GM13976 (cell line): ENCODE results near the gene CNTNAP2.

Source experiments
- DNase-seq: peaks from one replicate; pipeline ENCODE4 v3.0.0; 2012; ENCODE audit warnings: low spot score
- in situ Hi-C: fragments of 300-500 bp; cut with MboI; formaldehyde crosslinking; loops from one replicate; pipeline ENCODE4 v1.12.0; 2022; ENCODE audit warnings: low sequenced_read_pairs, mixed read lengths, inconsistent platforms; ENCODE audit not compliant: unreplicated experiment
- TF ChIP-seq, protein P1 (sequence below): IDR thresholded peaks from 2 replicates; pipeline ENCODE4 v1.5.1; 2012; ENCODE audit warnings: borderline replicate concordance, mild to moderate bottlenecking; ENCODE audit not compliant: insufficient read depth; ENCODE audit errors: extremely low read depth, missing control alignments, control extremely low read depth

The CNTNAP2 gene

DNA sequence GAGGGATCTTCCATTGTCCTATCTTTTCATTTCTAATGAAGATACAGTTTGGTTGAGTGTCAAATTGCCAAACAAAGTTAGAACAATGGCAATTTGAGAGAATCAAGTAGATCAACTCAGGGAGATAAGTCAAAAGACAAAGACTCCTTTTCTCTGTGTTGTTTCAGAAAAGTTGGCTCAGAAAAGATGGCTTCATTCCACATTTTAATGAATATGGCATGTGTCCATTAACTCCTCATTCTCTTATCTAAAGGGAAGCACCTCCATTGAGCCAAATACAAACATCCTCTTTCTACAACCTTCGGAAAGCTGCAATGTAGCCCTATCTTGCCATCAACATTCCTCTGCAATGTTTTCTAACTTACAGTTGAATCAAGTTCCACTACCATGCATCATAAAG lies 1535.0 kb downstream of the CNTNAP2 start:
- in situ Hi-C loops: no loop called here
- DNase-seq: no peak
- TF ChIP-seq, protein P1, sequence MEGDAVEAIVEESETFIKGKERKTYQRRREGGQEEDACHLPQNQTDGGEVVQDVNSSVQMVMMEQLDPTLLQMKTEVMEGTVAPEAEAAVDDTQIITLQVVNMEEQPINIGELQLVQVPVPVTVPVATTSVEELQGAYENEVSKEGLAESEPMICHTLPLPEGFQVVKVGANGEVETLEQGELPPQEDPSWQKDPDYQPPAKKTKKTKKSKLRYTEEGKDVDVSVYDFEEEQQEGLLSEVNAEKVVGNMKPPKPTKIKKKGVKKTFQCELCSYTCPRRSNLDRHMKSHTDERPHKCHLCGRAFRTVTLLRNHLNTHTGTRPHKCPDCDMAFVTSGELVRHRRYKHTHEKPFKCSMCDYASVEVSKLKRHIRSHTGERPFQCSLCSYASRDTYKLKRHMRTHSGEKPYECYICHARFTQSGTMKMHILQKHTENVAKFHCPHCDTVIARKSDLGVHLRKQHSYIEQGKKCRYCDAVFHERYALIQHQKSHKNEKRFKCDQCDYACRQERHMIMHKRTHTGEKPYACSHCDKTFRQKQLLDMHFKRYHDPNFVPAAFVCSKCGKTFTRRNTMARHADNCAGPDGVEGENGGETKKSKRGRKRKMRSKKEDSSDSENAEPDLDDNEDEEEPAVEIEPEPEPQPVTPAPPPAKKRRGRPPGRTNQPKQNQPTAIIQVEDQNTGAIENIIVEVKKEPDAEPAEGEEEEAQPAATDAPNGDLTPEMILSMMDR: no peak

DNA sequence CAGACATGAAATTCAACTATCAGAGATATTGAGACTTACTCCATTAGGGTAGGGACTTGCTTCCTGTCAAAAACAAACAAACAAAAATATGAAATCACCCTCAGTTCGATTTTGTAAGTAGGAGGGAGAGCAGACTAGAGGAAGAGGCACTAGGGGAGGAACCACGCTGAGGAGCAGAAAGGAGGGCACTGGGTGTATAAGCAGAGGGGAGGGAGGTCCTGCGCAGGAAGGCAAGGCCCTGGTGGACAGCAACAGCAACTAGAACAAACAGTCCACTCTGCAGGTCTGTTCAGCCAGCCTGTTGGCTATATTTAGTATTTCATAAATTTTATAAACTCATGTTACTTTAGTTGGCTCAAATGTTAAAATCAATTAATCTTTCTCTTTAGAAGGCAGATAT lies 1536.9 kb downstream of the CNTNAP2 start:
- in situ Hi-C loops: no loop called here
- no peak for DNase-seq
- TF ChIP-seq, protein P1: no peak

DNA sequence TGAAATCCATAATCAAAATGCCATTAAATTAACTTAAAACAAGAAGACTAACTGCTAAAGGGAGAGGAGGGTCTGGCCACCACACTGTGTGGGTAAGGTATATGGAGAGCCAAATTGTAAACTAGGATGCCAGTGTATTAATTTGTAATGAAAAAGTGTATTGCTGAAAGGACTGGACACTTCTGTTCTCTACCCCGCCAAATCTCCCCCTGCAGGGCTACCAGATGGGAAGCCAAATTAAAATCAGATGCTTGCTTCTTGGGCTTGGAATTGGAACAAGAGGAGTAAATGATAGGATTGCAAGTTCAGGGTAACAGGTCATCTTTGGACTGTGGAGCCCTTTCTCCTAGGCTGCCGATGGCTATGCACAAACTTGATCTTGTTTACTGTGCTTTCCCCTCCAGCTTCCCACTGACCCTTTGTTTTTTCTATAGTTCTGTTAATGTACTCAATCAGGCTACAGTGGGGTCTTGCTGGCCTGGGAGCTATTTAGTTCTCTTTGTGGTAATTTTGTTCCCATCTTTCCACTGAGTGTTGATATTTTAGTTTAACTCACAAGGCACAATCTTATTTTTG lies 1541.9 kb downstream of the CNTNAP2 start:
- DNase-seq: no peak
- in situ Hi-C loops: no loop called here
- TF ChIP-seq, protein P1: no peak

DNA sequence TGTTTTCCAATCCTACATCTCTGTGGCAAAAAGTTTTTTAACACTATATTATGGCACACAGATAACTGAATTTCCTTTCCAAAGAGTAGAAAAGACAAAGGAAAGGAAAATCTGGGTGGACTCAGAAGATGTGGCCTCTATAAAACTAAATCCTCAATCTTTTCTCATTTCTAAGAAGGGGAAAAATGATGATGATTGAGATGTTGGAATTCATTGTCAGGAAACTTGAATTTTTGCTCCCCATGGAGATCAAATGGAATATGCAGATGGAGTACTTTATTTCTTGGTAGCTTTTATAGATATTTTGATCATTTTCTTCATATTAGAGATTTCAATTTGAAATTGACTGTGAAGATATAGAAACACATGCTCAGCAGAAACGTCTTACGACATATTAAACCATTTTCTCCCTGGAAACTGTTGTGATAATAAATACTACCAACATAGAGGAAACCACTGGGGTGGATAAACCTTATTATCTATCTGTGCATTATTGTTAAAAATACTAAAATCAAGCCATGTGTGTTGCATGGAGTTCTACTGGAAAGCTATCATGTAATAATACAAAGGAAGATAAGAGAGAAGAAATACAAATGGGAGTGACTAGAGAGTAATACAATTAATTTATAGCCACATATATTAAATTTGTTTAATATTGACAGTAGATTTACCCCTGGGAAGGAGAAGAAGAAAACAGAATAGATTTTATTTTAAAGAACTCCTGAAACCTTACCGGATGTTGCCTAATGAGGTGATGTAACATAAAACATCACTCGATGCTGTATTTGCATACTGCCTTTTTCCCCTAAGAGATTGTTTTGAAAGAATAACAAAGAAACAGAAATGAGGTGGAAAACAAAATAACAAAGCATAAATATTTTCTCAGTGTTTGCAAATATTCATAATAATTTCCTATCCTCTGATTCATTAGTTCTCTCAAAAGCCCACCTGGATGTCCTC lies 1542.7 kb downstream of the CNTNAP2 start:
- in situ Hi-C loops: no loop called here

DNA sequence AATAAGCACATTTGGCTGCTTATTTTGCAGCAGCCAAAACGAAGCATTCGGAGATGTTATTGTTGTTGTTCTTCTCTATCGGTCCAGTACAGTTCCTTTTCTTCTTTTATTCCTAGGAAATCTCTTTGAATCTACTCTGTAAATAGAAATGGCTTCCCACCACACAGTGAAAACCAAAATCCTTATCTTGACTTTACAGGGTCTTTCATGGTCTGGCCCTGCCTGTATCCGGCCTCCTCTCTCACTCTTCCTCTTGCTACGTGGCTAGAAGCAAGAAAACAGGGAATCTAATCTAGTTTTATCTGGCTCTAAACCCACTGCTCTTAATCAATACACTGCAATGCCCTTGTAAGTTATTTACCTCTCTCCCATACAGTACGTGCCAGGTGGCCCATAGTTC lies 1547.9 kb downstream of the CNTNAP2 start:
- in situ Hi-C loops: no loop called here
- TF ChIP-seq, protein P1: no peak
- DNase-seq: no peak

More for the DNA sequence above, 1542.7 kb downstream of the CNTNAP2 start:
- TF ChIP-seq, protein P1: no peak
- DNase-seq: no peak

DNA sequence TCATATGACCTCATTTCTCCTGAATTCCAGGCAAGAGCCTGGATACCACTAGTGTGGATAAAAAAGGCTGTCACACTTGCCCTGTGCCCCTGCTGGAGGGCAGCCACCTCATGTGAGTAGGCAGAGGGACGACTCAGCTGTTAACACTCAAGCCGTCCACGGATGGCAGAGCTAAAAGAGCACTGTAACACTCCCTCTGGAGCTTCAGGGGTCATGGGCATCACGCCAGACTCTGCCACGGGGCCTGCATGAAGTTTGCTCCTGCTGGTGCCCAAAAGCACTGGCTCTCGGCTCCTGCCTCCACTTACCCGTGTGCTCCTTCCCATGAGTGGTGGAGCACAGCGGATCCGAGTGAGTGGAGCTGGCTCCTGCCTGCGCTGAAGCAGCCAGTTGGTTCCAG lies 1554.2 kb downstream of the CNTNAP2 start:
- in situ Hi-C loops: no loop called here
- DNase-seq: no peak
- TF ChIP-seq, protein P1: no peak
